CD4-positive, alpha-beta T cell treated with Interleukin-17A for 4 hours (primary cell): ENCODE results near the gene PPP2R5C.

Experiments
- DNase-seq: peaks from one replicate; pipeline ENCODE4 v3.0.0-alpha.2; 2020; ENCODE audit warnings: mixed read lengths

Gene PPP2R5C

GRCh38 chr14:101844219-101844618, 82.7 kb downstream of the PPP2R5C start:
- no peak for DNase-seq

- DNase-seq, result no peak
Observed at GRCh38 chr14:101844751-101845150, 83.2 kb downstream of the PPP2R5C start.

DNA sequence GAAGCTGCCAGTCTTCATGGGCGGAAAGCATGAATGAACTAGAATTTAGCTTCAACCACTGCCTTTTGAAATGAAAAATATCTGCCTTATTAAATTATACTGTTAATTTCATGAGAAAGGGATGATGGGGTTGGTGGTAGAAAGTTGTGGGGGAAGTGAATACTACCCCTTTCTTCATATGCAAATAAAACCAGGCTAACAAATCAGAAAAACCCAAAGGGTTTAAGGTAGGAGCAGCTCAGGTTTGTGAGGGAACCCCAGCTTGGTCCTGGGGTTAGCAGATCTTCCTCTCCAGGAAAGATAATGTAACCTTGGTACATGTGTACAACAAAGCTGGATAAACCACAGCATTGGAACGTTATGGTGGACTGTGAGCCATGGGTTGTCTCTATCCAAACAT, 84.0 kb downstream of the PPP2R5C start:
- no peak for DNase-seq

- DNase-seq, result no peak
Observed at GRCh38 chr14:101845896-101846295, 84.4 kb downstream of the PPP2R5C start.

DNA sequence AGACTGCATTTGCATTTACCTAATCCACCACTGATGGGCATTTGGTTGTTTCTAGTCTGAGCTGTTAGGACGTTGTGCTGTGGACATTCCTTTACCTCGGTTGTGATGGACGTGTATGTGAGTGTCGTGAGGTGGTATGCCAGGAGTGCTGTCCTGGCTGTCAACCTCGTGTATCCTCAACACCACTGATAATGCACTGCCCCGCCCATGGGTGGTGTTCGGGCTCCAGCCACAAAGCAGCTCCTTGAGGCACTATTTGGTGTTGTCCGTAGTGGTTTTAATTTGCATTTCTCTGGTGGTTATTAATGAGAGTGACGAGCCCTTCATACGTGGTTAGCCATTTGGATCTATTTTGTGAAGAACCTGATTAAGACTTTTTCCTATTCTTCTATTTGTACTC, 87.6 kb downstream of the PPP2R5C start:
- DNase-seq, result no peak

DNA sequence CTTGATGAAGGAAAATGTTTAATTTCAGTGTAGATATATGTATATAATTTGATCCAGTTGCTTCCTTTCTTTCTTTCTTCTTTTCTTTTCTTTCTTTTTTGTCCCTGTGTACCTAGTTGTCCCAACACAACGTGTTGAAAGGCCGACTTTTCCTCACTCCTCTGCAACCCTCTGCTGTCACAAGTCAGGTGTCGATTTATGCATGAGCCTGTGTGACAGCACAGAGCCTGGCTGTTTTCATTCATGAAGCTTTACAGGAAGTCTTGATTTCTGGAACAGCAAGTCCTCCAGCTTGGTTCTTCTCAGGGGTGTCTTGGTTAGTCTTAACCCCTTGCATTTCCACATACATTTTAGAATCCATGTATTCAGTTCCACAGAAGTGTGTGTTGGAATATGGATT, 88.1 kb downstream of the PPP2R5C start:
- DNase-seq, result no peak

GRCh38 chr14:101851183-101851582, 89.7 kb downstream of the PPP2R5C start:
- no peak for DNase-seq

DNA sequence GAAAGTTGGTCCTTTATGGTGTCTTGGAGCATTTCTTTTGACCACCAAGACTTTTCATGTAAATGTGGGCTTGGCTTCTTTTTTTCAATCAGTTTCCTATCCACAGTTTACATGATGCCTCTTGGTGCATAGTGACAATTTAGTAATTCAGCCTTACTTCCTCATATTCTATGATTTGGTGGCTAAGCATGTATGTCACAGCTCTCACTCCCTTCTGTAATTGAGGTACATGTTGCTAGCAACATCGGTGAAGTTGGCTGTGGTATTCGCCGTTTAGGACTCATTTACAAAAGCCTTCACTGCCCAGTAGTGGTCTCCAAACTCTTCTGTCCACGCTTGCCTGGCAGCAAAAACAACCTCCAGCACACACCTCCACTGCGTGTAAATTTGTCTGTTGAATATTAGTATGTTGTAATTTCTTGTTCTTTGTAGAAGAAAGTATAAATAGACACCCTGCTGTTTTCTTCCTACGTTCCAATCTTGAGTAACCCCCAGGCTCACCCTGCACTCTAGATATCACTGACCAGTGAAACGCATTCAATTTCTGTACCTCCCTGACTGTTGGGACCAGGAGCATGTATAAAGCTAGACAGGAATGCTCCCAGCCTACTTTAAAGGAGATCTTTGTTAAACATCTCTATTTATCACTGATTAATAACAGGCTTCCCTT, 90.4 kb downstream of the PPP2R5C start:
- no peak for DNase-seq

- DNase-seq, result no peak
Observed at GRCh38 chr14:101852785-101853184, 91.3 kb downstream of the PPP2R5C start.

DNA sequence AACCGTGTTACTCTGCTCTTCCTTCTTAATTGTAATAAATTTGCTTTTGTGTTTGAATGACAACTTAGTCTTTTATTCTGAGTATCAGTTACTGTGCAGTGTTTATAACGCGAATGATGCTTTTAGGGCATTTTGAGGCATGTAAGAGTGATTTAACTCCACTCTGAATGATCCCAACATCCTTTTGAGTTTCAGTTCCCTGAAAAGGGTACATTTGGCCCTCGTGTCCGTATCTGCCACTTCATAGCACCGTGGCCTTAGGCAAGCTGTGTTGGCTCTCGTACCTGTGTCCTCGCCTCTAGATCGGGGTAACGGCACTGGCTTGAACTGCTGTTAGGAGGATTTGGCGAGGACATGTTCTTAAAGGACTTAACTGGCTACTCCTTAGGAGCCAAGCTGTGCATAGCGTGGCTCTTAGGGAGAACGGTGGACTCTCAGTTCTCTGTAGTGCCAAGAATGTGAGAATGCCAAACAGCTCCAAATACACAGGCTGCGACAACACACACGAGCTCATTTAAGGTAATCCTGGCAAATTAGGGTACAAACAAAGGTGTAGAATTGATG, 92.0 kb downstream of the PPP2R5C start:
- DNase-seq, result no peak

GRCh38 chr14:101854366-101854765, 92.9 kb downstream of the PPP2R5C start:
- peak; percentile 46 for DNase-seq

GRCh38 chr14:101855958-101856357, 94.4 kb downstream of the PPP2R5C start:
- no peak for DNase-seq

DNA sequence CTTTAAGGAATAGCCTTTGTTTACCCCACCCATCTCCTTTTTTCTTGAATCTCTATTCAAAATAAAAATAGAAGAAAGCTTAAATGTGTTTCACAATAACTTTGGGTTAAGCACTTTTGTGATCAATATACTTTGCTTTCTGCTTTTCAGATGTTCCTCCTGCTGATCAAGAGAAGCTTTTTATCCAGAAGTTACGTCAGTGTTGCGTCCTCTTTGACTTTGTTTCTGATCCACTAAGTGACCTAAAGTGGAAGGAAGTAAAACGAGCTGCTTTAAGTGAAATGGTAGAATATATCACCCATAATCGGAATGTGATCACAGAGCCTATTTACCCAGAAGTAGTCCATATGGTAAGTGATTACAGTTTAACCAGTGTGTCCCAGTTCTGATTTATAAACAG, 95.0 kb downstream of the PPP2R5C start:
- DNase-seq, result no peak

GRCh38 chr14:101857226-101857625, 95.7 kb downstream of the PPP2R5C start:
- DNase-seq, result no peak

DNA sequence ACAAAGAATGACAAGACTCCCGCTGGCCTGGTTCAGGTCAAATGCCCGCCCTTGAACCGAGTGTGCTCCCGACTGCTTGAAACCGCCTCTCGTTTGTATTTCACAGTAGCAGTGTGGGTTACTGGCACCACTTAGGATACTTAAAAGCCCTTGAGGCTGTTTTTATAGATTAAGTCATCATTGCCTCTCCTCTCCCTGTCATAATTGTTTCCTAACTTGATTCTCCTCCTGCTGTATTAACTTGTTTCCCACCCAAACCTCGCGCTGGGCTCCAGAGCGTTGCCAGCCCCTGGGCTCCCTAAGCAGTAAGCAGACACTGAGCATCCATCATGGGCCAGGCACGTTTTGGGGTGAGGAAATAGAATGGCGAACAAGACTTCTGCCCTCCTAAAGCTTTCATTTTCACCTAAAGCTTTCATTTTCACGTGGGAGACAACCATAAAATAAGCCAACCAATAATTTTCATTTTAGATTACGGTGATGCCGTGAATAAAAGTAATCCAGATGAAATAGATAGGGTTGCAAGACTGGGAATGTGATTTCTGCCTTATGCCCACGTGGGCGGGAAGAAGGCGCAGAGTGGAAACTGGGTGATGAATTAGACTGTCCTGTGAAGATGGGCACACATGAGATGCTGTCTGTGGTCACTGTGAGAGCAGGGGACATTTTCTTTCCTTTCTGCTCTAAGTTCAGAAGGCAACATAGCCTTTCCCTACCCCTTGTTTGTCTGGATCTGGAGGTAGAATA, 97.5 kb downstream of the PPP2R5C start:
- no peak for DNase-seq

DNA sequence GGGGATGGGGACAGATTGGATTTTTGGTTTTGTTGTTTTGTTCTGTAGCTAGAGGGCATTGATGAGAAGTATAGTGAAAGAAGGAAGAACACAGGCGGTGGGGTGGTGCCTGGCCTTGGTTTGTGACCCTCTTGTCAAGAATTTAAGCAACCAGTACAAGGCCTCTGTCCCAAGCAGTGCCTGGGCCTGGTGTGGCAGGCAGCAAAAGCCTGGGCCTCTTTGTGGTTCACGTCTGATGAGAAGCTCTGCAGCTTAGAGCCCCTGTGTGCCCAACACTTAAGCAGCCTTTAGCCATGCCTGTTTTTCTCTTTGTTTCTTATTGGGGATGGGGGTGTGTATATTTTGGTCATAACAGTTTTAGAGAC, 98.0 kb downstream of the PPP2R5C start:
- no peak for DNase-seq

- DNase-seq, result no peak
Observed at GRCh38 chr14:101859958-101860357, 98.4 kb downstream of the PPP2R5C start.

- DNase-seq, result no peak
Observed at GRCh38 chr14:101861464-101861863, 100.0 kb downstream of the PPP2R5C start.

GRCh38 chr14:101862177-101862576, 100.7 kb downstream of the PPP2R5C start:
- no peak for DNase-seq

DNA sequence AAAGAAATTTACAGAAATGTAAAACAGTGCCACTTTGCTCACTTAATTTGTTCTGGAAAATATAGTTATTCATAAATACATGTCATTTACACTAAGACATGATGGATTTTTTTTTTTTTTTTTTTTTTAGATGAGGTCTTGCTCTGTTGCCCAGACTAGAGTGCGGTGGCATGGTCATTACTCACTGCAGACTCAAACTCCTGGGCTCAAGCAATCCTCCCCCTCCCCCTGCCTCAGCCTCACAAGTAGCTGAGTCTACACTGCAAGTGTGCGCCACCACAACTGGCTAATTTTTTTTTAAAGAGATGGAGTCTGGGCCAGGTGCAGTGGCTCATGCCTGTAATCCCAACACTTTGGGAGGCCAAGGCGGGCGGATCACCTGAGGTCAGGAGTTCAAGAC, 101.2 kb downstream of the PPP2R5C start:
- no peak for DNase-seq

- DNase-seq, result no peak
Observed at GRCh38 chr14:101865288-101865687, 103.8 kb downstream of the PPP2R5C start.

DNA sequence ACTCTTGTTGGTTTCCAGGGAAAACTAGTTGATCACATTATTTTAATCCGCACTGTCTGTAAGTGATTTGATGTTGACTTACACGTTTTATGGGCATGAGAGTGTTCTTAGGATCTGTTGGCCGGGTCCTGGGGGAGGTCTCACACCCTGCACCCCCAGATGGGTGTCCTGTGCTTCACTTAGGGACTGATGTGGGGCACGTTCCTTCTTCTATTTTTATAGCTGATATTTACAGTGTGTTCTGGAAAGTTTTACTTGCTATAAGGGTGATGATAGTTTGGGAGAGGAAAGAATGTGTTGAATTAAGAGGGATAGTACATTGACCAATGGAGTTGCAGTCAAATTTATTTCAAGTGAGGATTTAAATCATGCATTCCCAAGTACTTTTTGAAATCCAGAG, 106.3 kb downstream of the PPP2R5C start:
- DNase-seq, result no peak

GRCh38 chr14:101869217-101869616, 107.7 kb downstream of the PPP2R5C start:
- no peak for DNase-seq

DNA sequence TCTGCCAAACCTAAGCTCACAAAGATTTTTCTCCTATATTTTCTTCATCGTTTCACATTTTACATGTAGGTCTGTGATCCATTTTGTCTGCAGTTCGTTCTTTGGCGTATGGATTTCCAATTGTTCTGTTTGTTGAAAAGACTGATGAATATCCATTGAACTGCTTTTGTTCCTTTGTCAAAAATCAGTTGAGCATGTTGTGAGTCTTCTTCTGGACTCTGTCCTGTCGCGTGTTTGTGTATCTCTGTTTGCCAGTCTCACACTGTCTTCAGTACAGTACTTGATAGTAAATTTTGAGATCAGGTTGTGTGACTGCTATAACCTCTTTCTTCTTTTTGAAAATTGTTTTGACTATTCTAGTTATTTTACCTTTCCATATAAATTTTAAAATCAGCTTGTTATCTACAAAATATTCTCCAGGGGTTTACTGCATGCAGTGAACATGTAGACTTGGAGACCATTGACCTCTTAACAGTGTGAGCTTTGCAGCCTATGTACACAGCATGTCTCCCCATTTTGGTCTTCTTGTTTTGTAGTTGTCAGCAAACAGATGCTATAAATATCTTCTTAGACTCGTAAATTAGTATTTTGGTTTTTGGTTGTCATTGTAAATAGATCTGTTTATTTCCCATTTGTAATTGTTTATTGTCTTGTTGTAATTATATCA, 108.9 kb downstream of the PPP2R5C start:
- no peak for DNase-seq
